OCI-LY7 (cell line): Measurements from ENCODE around the gene SLC17A9. TPM values are rescaled to one million over a fixed set of nuclear protein-coding genes. Genes with fewer than 3 reads are reported as not detected.

Experiments used
- BruUV-seq: library from RNA; stranded (reverse); fragments of 400-500 nt; replicated peaks from 2 replicates; lab custom pipeline; 2021; lab: Mats Ljungman, UMichigan
- CTCF ChIA-PET: fragments of 300-600 bp; sonication (Branson Sonifier 250); formaldehyde crosslinking; loops from one replicate; lab custom pipeline; 2022; ENCODE audit warnings: antibody characterized with exemption; ENCODE audit not compliant: unreplicated experiment; lab: Charles Lee
- POLR2A ChIA-PET: fragments of 300-600 bp; sonication (Branson Sonifier 250); formaldehyde crosslinking; loops from one replicate; lab custom pipeline; 2022; ENCODE audit warnings: antibody characterized with exemption; lab: Charles Lee
- DNase-seq: peaks from one replicate; pipeline ENCODE4 v3.0.0-alpha.2; 2015; ENCODE audit warnings: low spot score
- H2AFZ ChIP-seq: fragments of 200-600 bp; sonication (generic), shearing (Covaris generic); 2 replicates; pipeline ENCODE4 v1.6.1; 2014; ENCODE audit warnings: mild to moderate bottlenecking, antibody characterized with exemption, low read length, moderate library complexity
- H3K27ac ChIP-seq: fragments of 200-600 bp; sonication (generic); 2 replicates; pipeline ENCODE4 v1.5.1; 2014; ENCODE audit warnings: mixed run types, low read depth, mild to moderate bottlenecking, moderate library complexity, low read length, inconsistent platforms; ENCODE audit not compliant: poor library complexity, severe bottlenecking
- H3K36me3 ChIP-seq: fragments of 200-600 bp; sonication (generic); 2 replicates; pipeline ENCODE4 v1.6.1; 2014; ENCODE audit warnings: mild to moderate bottlenecking, antibody characterized with exemption, low read length, moderate library complexity, mixed read lengths; ENCODE audit not compliant: insufficient read depth
- H3K4me1 ChIP-seq: fragments of 200-600 bp; sonication (generic); 2 replicates; pipeline ENCODE4 v1.5.1; 2014; ENCODE audit warnings: mild to moderate bottlenecking, low read length; ENCODE audit not compliant: insufficient read depth, poor library complexity, severe bottlenecking
- H3K4me2 ChIP-seq: fragments of 200-600 bp; sonication (generic); 2 replicates; pipeline ENCODE4 v1.6.1; 2014; ENCODE audit warnings: mild to moderate bottlenecking, low read length
- H3K4me3 ChIP-seq: fragments of 200-600 bp; sonication (generic); 2 replicates; pipeline ENCODE4 v1.5.1; 2014; ENCODE audit warnings: mild to moderate bottlenecking, low read depth, low read length; ENCODE audit not compliant: poor library complexity, severe bottlenecking
- H3K79me2 ChIP-seq: fragments of 200-600 bp; sonication (generic); 2 replicates; pipeline ENCODE4 v1.6.1; 2016; ENCODE audit warnings: low read depth, mild to moderate bottlenecking, low read length, moderate library complexity, mixed read lengths; ENCODE audit not compliant: insufficient read depth
- H3K9me2 ChIP-seq: fragments of 200-600 bp; sonication (generic); 2 replicates; pipeline ENCODE4 v1.6.1; 2016; ENCODE audit warnings: mild to moderate bottlenecking, low read length, mixed read lengths; ENCODE audit not compliant: insufficient read depth
- H3K9me3 ChIP-seq: fragments of 200-600 bp; sonication (generic); 2 replicates; pipeline ENCODE4 v1.6.1; 2014; ENCODE audit warnings: mild to moderate bottlenecking, mixed run types, low read length, mixed read lengths
- H4K20me1 ChIP-seq: fragments of 200-600 bp; sonication (generic); 2 replicates; pipeline ENCODE4 v1.6.1; 2014; ENCODE audit warnings: mild to moderate bottlenecking, antibody characterized with exemption, low read length, moderate library complexity, mixed read lengths; ENCODE audit not compliant: insufficient read depth
- CTCF ChIP-seq: fragments of 200-600 bp; sonication (generic); conservative IDR thresholded peaks from 2 replicates; pipeline ENCODE4 v1.5.1; 2014; ENCODE audit warnings: mild to moderate bottlenecking, antibody characterized with exemption, low read length, moderate library complexity, mixed read lengths
- EZH2phosphoT487 ChIP-seq: fragments of 200-600 bp; sonication (generic); IDR thresholded peaks from 2 replicates; pipeline ENCODE4 v1.6.1; 2018; ENCODE audit warnings: low read depth, borderline replicate concordance, mild to moderate bottlenecking, mixed run types, antibody characterized with exemption, low read length, moderate library complexity, mixed read lengths
- intact Hi-C: fragments of 100-400 bp; cut with micrococcal nuclease; formaldehyde crosslinking; loops from one replicate; pipeline ENCODE4 v1.10.0; 2022; ENCODE audit not compliant: unreplicated experiment
- total RNA-seq, 2 experiments: library from RNA; depleted of rRNA in 1 of 2; stranded (reverse); fragments of >200 nt in 1 of 2; shearing (Covaris generic) in 1 of 2; gene quantifications; 2 replicates each; pipeline ENCODE4 v1.2.3, GENCODE V29; 2014 to 2022

SLC17A9 gene
- total RNA-seq, 2 experiments from 2014 or later = 2.0 to 8.1 TPM

- POLR2A ChIA-PET = no interaction called here
These were observed 32.3 kb downstream of the SLC17A9 start for GRCh38 chr20:62984666-62985443.

GRCh38 chr20:62985444-62985778, 32.9 kb downstream of the SLC17A9 start:
- Histone ChIP-seq H2AFZ (no peak overlapping the region), H3K9me3 (no peaks in the 10 kb centered on the region), H3K4me2 (no peak overlapping the region), H4K20me1 (no peaks in the 10 kb centered on the region), H3K4me3 (no peak overlapping the region), H3K9me2 (no peaks in the 10 kb centered on the region), H3K36me3 (no peaks in the 10 kb centered on the region), H3K27ac (no peak overlapping the region), H3K79me2 (no peaks in the 10 kb centered on the region), H3K4me1 (no peaks in the 10 kb centered on the region)
- BruUV-seq = no TSS peak
- intact Hi-C loops = no loop called here
- TF ChIP-seq CTCF (no peak), EZH2phosphoT487 (no peak)
- DNase-seq = no peak
- CTCF ChIA-PET = no interaction called here
- POLR2A ChIA-PET = no interaction called here

More at GRCh38 chr20:62984666-62985443, 32.3 kb downstream of the SLC17A9 start:
- Histone ChIP-seq H3K36me3 (no peaks in the 10 kb centered on the region), H3K4me2 (no peak overlapping the region), H3K79me2 (no peaks in the 10 kb centered on the region), H3K9me2 (no peaks in the 10 kb centered on the region), H3K4me3 (no peak overlapping the region), H4K20me1 (no peaks in the 10 kb centered on the region), H3K9me3 (no peaks in the 10 kb centered on the region), H3K4me1 (no peaks in the 10 kb centered on the region), H2AFZ (no peak overlapping the region), H3K27ac (no peak overlapping the region)
- BruUV-seq = no TSS peak
- intact Hi-C loops = no loop called here
- CTCF ChIA-PET = no interaction called here
- no peak for DNase-seq
- TF ChIP-seq EZH2phosphoT487 = no peak
- no peak for TF ChIP-seq CTCF

- no TSS peak for BruUV-seq
- no peaks in the 10 kb centered on the region for H3K36me3 ChIP-seq
- no peaks in the 10 kb centered on the region for H3K4me1 ChIP-seq
- H3K4me2 ChIP-seq = no peak overlapping the region
- TF ChIP-seq EZH2phosphoT487 (no peak), CTCF (no peak)
- H3K9me3 ChIP-seq = no peaks in the 10 kb centered on the region
- no peak overlapping the region for H3K4me3 ChIP-seq
- no peak for DNase-seq
- CTCF ChIA-PET = no interaction called here
- no peak overlapping the region for H2AFZ ChIP-seq
- intact Hi-C loops = no loop called here
- no peaks in the 10 kb centered on the region for H3K9me2 ChIP-seq
- H3K27ac ChIP-seq = no peak overlapping the region
- H3K79me2 ChIP-seq = no peaks in the 10 kb centered on the region
- POLR2A ChIA-PET = no interaction called here
- H4K20me1 ChIP-seq = no peaks in the 10 kb centered on the region
These were observed 33.8 kb downstream of the SLC17A9 start for GRCh38 chr20:62986257-62986800.
